ENCODE data around the gene PPAN.

GRCh38 chr19:10086591-10087192 lies 19.5 kb upstream of the PPAN start:
- TF ChIP-seq, protein P1, sequence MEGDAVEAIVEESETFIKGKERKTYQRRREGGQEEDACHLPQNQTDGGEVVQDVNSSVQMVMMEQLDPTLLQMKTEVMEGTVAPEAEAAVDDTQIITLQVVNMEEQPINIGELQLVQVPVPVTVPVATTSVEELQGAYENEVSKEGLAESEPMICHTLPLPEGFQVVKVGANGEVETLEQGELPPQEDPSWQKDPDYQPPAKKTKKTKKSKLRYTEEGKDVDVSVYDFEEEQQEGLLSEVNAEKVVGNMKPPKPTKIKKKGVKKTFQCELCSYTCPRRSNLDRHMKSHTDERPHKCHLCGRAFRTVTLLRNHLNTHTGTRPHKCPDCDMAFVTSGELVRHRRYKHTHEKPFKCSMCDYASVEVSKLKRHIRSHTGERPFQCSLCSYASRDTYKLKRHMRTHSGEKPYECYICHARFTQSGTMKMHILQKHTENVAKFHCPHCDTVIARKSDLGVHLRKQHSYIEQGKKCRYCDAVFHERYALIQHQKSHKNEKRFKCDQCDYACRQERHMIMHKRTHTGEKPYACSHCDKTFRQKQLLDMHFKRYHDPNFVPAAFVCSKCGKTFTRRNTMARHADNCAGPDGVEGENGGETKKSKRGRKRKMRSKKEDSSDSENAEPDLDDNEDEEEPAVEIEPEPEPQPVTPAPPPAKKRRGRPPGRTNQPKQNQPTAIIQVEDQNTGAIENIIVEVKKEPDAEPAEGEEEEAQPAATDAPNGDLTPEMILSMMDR (conservative IDR thresholded peaks at IDR 0.05) = no peak
- TF ChIP-seq ZFX (IDR thresholded peaks at IDR 0.05) = no peak
